ENCODE data around the gene MAGI1.

MAGI1 gene

DNA sequence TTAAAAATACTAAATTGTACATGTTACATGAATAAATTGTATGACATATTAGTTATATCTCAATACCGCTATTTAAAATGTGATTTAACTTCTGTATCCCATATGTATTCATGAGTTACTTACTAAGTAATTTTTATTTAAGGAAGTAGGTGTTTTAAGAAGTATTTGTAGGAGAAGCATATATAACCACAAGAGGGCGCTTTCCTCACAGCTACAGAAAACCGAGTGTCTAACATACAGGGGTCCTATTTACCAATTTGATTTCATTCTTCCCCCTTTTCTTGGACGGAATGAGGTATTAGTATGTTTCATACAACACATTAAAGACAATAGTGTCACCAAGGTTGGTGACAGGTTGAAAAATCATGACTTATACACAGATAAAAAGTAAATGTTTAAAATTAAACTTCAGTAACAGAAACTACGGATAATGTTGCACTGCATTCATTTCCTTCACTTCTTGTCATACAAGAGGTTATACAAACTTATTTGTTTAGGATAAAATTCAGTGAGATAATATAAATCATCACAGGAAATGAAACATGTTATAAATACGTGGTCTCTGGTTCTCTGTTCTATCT, 253.6 kb downstream of the MAGI1 start:
- H4K8ac ChIP-seq (ENCODE audit: low read length), result no peak overlapping the region
- H3K27ac ChIP-seq (ENCODE audit: low read length, poor library complexity, severe bottlenecking), result no peak overlapping the region
- no peak overlapping the region for H3K14ac ChIP-seq (ENCODE audit: low read length in 2 of 2)
- DNase-seq, result peak; percentile 65
- no peaks in the 10 kb centered on the region for H3K9me3 ChIP-seq (ENCODE audit: control insufficient read depth, low read length)
- H2BK12ac ChIP-seq (ENCODE audit: low read length in 2 of 2), result no peak overlapping the region
- no peak overlapping the region for H3K4ac ChIP-seq (ENCODE audit: low read depth in 1 of 2, low read length in 2 of 2)
- no peak overlapping the region for H3K18ac ChIP-seq (ENCODE audit: low read depth in 1 of 2, low read length in 2 of 2)
- WGBS, result no CpG with 5 or more reads among the region's 6 CpGs
- no peak overlapping the region for H4K91ac ChIP-seq (ENCODE audit: low read length)
- H3K27me3 ChIP-seq (ENCODE audit: control insufficient read depth in 1 of 2, insufficient read depth in 1 of 2, low read length in 2 of 2), result no peaks in the 10 kb centered on the region
- H3K9ac ChIP-seq (ENCODE audit: low read length), result peak overlapping the region; percentile 52
- H3K36me3 ChIP-seq (ENCODE audit: control insufficient read depth in 1 of 2, insufficient read depth in 2 of 2, low read depth in 1 of 2, low read length in 2 of 2), result no peaks in the 10 kb centered on the region
- no peak overlapping the region for H3K4me3 ChIP-seq (ENCODE audit: insufficient read depth in 1 of 2, low read depth in 1 of 2, low read length in 2 of 2)
- no peak overlapping the region for H2AK5ac ChIP-seq (ENCODE audit: low read length, severe bottlenecking)
- H2BK120ac ChIP-seq (ENCODE audit: low read depth, low read length), result no peak overlapping the region
- H2BK15ac ChIP-seq (ENCODE audit: low read depth, poor library complexity, severe bottlenecking), result no peak overlapping the region
- peaks cover 3% of the 10 kb centered on the region for H3K4me1 ChIP-seq (ENCODE audit: control insufficient read depth, insufficient read depth, low read depth, low read length)
- peaks cover 11% of the 10 kb centered on the region for H3K79me1 ChIP-seq (replicated peaks; ENCODE audit: low read length, poor library complexity, severe bottlenecking)
- H3K4me2 ChIP-seq (ENCODE audit: low read length, poor library complexity, severe bottlenecking), result no peak overlapping the region
- H2AFZ ChIP-seq (ENCODE audit: low read depth, low read length), result no peak overlapping the region
- no peak overlapping the region for H2BK5ac ChIP-seq (ENCODE audit: low read depth, low read length, poor library complexity, severe bottlenecking)
- no peak overlapping the region for H3K23ac ChIP-seq (ENCODE audit: low read length in 2 of 2)

DNA sequence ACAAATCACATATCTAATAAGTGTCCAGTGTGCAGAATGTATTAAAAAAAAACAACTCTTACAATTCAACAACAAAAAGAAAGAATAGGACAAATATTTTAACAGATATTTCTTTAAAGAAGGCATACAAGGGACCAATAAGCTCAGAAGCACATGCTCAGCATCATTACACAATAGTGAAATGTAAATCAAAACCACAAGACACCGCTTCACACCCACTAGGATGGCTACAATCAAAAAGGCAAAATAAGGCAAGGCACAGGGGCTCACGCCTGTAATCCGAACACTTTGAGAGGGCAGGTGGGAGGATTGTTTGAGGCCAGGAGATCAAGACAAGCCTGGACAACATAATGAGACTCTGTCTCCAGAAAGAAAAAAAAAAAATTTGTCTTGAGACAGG, 255.6 kb downstream of the MAGI1 start:
- Histone ChIP-seq H3K4me1 (ENCODE audit: control insufficient read depth, insufficient read depth, low read depth, low read length) (peaks cover 6% of the 10 kb centered on the region), H3K23ac (ENCODE audit: low read length in 2 of 2) (no peak overlapping the region), H3K4me2 (ENCODE audit: low read length, poor library complexity, severe bottlenecking) (no peak overlapping the region), H4K8ac (ENCODE audit: low read length) (no peak overlapping the region), H3K9ac (ENCODE audit: low read length) (no peak overlapping the region), H3K4ac (ENCODE audit: low read depth in 1 of 2, low read length in 2 of 2) (no peak overlapping the region), H3K79me1 (replicated peaks; ENCODE audit: low read length, poor library complexity, severe bottlenecking) (peaks cover 7% of the 10 kb centered on the region), H2BK5ac (ENCODE audit: low read depth, low read length, poor library complexity, severe bottlenecking) (no peak overlapping the region), H4K91ac (ENCODE audit: low read length) (no peak overlapping the region), H3K9me3 (ENCODE audit: control insufficient read depth, low read length) (no peaks in the 10 kb centered on the region), H2BK120ac (ENCODE audit: low read depth, low read length) (no peak overlapping the region), H2BK15ac (ENCODE audit: low read depth, poor library complexity, severe bottlenecking) (no peak overlapping the region), H3K36me3 (ENCODE audit: control insufficient read depth in 1 of 2, insufficient read depth in 2 of 2, low read depth in 1 of 2, low read length in 2 of 2) (no peaks in the 10 kb centered on the region), H2AK5ac (ENCODE audit: low read length, severe bottlenecking) (no peak overlapping the region), H2BK12ac (ENCODE audit: low read length in 2 of 2) (no peak overlapping the region), H3K14ac (ENCODE audit: low read length in 2 of 2) (no peak overlapping the region), H3K27ac (ENCODE audit: low read length, poor library complexity, severe bottlenecking) (no peak overlapping the region), H3K27me3 (ENCODE audit: control insufficient read depth in 1 of 2, insufficient read depth in 1 of 2, low read length in 2 of 2) (no peaks in the 10 kb centered on the region), H2AFZ (ENCODE audit: low read depth, low read length) (no peak overlapping the region), H3K18ac (ENCODE audit: low read depth in 1 of 2, low read length in 2 of 2) (no peak overlapping the region), H3K4me3 (ENCODE audit: insufficient read depth in 1 of 2, low read depth in 1 of 2, low read length in 2 of 2) (no peak overlapping the region)
- 93% methylated on average over 3 of the region's 3 CpGs for WGBS
- no peak for DNase-seq

DNA sequence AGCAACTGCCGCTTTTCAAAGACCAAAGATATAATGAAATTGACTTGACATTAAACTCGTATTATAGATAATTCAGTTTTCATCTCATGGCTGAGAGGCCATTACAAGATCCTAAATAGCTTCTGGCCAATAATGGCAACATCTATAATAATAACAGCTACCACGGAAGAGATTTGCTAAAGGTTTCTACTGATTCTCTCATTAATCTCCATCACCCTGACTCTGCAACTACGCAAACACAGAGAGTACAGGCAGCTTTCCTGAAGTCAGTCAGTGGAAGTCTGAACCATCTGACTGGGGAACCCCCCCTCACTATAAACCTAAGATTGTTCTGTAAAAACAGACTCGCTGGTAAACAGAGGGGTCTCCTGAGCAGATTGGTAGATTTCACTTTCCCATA, 257.1 kb downstream of the MAGI1 start:
- no peak overlapping the region for H4K8ac ChIP-seq (ENCODE audit: low read length)
- H3K9me3 ChIP-seq (ENCODE audit: control insufficient read depth, low read length), result no peaks in the 10 kb centered on the region
- H3K27ac ChIP-seq (ENCODE audit: low read length, poor library complexity, severe bottlenecking), result no peak overlapping the region
- H3K9ac ChIP-seq (ENCODE audit: low read length), result no peak overlapping the region
- H2BK12ac ChIP-seq (ENCODE audit: low read length in 2 of 2), result no peak overlapping the region
- H2BK120ac ChIP-seq (ENCODE audit: low read depth, low read length), result no peak overlapping the region
- peaks cover 6% of the 10 kb centered on the region for H3K4me1 ChIP-seq (ENCODE audit: control insufficient read depth, insufficient read depth, low read depth, low read length)
- no peak overlapping the region for H2AK5ac ChIP-seq (ENCODE audit: low read length, severe bottlenecking)
- no peaks in the 10 kb centered on the region for H3K27me3 ChIP-seq (ENCODE audit: control insufficient read depth in 1 of 2, insufficient read depth in 1 of 2, low read length in 2 of 2)
- H3K18ac ChIP-seq (ENCODE audit: low read depth in 1 of 2, low read length in 2 of 2), result no peak overlapping the region
- DNase-seq, result no peak
- H2BK5ac ChIP-seq (ENCODE audit: low read depth, low read length, poor library complexity, severe bottlenecking), result no peak overlapping the region
- no peak overlapping the region for H3K23ac ChIP-seq (ENCODE audit: low read length in 2 of 2)
- H2AFZ ChIP-seq (ENCODE audit: low read depth, low read length), result no peak overlapping the region
- no peak overlapping the region for H3K4me3 ChIP-seq (ENCODE audit: insufficient read depth in 1 of 2, low read depth in 1 of 2, low read length in 2 of 2)
- no peak overlapping the region for H3K4ac ChIP-seq (ENCODE audit: low read depth in 1 of 2, low read length in 2 of 2)
- no peaks in the 10 kb centered on the region for H3K36me3 ChIP-seq (ENCODE audit: control insufficient read depth in 1 of 2, insufficient read depth in 2 of 2, low read depth in 1 of 2, low read length in 2 of 2)
- H4K91ac ChIP-seq (ENCODE audit: low read length), result no peak overlapping the region
- H3K4me2 ChIP-seq (ENCODE audit: low read length, poor library complexity, severe bottlenecking), result no peak overlapping the region
- H3K79me1 ChIP-seq (replicated peaks; ENCODE audit: low read length, poor library complexity, severe bottlenecking), result peaks cover 7% of the 10 kb centered on the region
- no peak overlapping the region for H2BK15ac ChIP-seq (ENCODE audit: low read depth, poor library complexity, severe bottlenecking)
- 99% methylated on average over 4 of the region's 5 CpGs for WGBS
- H3K14ac ChIP-seq (ENCODE audit: low read length in 2 of 2), result no peak overlapping the region

GRCh38 chr3:65779390-65779789, 259.3 kb downstream of the MAGI1 start:
- Histone ChIP-seq H3K36me3 (ENCODE audit: control insufficient read depth in 1 of 2, insufficient read depth in 2 of 2, low read depth in 1 of 2, low read length in 2 of 2) (no peaks in the 10 kb centered on the region), H2AFZ (ENCODE audit: low read depth, low read length) (no peak overlapping the region), H3K4me3 (ENCODE audit: insufficient read depth in 1 of 2, low read depth in 1 of 2, low read length in 2 of 2) (no peak overlapping the region), H4K8ac (ENCODE audit: low read length) (no peak overlapping the region), H2BK5ac (ENCODE audit: low read depth, low read length, poor library complexity, severe bottlenecking) (no peak overlapping the region), H3K27me3 (ENCODE audit: control insufficient read depth in 1 of 2, insufficient read depth in 1 of 2, low read length in 2 of 2) (no peaks in the 10 kb centered on the region), H3K9ac (ENCODE audit: low read length) (no peak overlapping the region), H2BK12ac (ENCODE audit: low read length in 2 of 2) (peak overlapping the region in 1 of 2 experiments; percentile 11), H2AK5ac (ENCODE audit: low read length, severe bottlenecking) (no peak overlapping the region), H3K23ac (ENCODE audit: low read length in 2 of 2) (no peak overlapping the region), H3K79me1 (replicated peaks; ENCODE audit: low read length, poor library complexity, severe bottlenecking) (peaks cover 3% of the 10 kb centered on the region), H3K9me3 (ENCODE audit: control insufficient read depth, low read length) (no peaks in the 10 kb centered on the region), H3K14ac (ENCODE audit: low read length in 2 of 2) (no peak overlapping the region), H3K18ac (ENCODE audit: low read depth in 1 of 2, low read length in 2 of 2) (no peak overlapping the region), H2BK120ac (ENCODE audit: low read depth, low read length) (no peak overlapping the region), H3K4ac (ENCODE audit: low read depth in 1 of 2, low read length in 2 of 2) (no peak overlapping the region), H4K91ac (ENCODE audit: low read length) (no peak overlapping the region), H3K4me1 (ENCODE audit: control insufficient read depth, insufficient read depth, low read depth, low read length) (peaks cover 4% of the 10 kb centered on the region), H3K4me2 (ENCODE audit: low read length, poor library complexity, severe bottlenecking) (no peak overlapping the region), H2BK15ac (ENCODE audit: low read depth, poor library complexity, severe bottlenecking) (no peak overlapping the region), H3K27ac (ENCODE audit: low read length, poor library complexity, severe bottlenecking) (no peak overlapping the region)
- WGBS, result 100% methylated on average over 1 of the region's 2 CpGs
- no peak for DNase-seq
